GM12878 (cell line): Measurements from ENCODE around the gene OTOP3. TPM values are rescaled to one million over a fixed set of nuclear protein-coding genes. Genes with fewer than 3 reads are reported as not detected.

ENCODE experiments used
- ATAC-seq: fragments of 200-7000 bp; cut with Tn5 transposase; 3 replicates; pipeline ENCODE4 v1.9.1; 2020; ENCODE audit warnings: mild to moderate bottlenecking, moderate library complexity
- BruUV-seq: library from RNA; stranded (reverse); fragments of 400-500 nt; replicated peaks from 2 replicates; lab custom pipeline; 2021; lab: Mats Ljungman, UMichigan
- CTCF ChIA-PET: fragments of 300-600 bp; sonication (Branson Sonifier 250); formaldehyde crosslinking; extraction: SDS; loops from one replicate; lab custom pipeline; 2021; ENCODE audit warnings: inconsistent platforms; lab: Yijun Ruan, JAX
- POLR2A ChIA-PET: fragments of 350-600 bp; formaldehyde crosslinking; extraction: SDS; loops from one replicate; lab custom pipeline; 2021; ENCODE audit warnings: inconsistent platforms; lab: Charles Lee
- RAD21 ChIA-PET: fragments of 300-600 bp; sonication (Branson Sonifier 250); formaldehyde crosslinking; loops from one replicate; lab custom pipeline; 2023; ENCODE audit warnings: antibody characterized with exemption; ENCODE audit not compliant: unreplicated experiment; lab: Charles Lee
- SMC1A ChIA-PET: fragments of 300-600 bp; sonication (Branson Sonifier 250); formaldehyde crosslinking; loops from one replicate; lab custom pipeline; 2023; ENCODE audit not compliant: unreplicated experiment, uncharacterized antibody; lab: Charles Lee
- DNase-seq: peaks from one replicate; pipeline ENCODE4 v3.0.0-alpha.2; 2011; ENCODE audit warnings: low read depth, low spot score
- FAIRE-seq: peaks from 3 replicates; lab custom pipeline; 2011; peaks lifted over from hg19 to GRCh38; lab: Jason Lieb, UNC
- H2AFZ ChIP-seq: 2 replicates; pipeline ENCODE4 v1.6.0; 2011; ENCODE audit warnings: low read depth, low read length, control low read depth; ENCODE audit not compliant: control insufficient read depth
- H3K27ac ChIP-seq: 2 replicates; pipeline ENCODE4 v1.5.1; 2011; ENCODE audit warnings: control low read depth; ENCODE audit not compliant: control insufficient read depth, insufficient read depth
- H3K27me3 ChIP-seq, 2 experiments: replicated peaks in 1 of 2; 2 replicates each; pipeline versions ENCODE4 v1.6.0 to v1.6.1; 2011; ENCODE audit warnings: low read length in 1 of 2; ENCODE audit not compliant: control insufficient read depth in 2 of 2, insufficient read depth in 2 of 2
- H3K36me3 ChIP-seq, 2 experiments: 2 replicates each; pipeline ENCODE4 v1.5.1; 2011; ENCODE audit warnings: low read length in 1 of 2; ENCODE audit not compliant: control insufficient read depth in 2 of 2, insufficient read depth in 2 of 2
- H3K4me1 ChIP-seq: 2 replicates; pipeline ENCODE4 v1.6.1; 2011; ENCODE audit warnings: mild to moderate bottlenecking, low read length, moderate library complexity, mixed read lengths; ENCODE audit not compliant: control insufficient read depth, insufficient read depth
- H3K4me2 ChIP-seq: 2 replicates; pipeline ENCODE4 v1.6.0; 2011; ENCODE audit warnings: control low read depth; ENCODE audit not compliant: control insufficient read depth, insufficient read depth
- H3K4me3 ChIP-seq: fragments of 200-600 bp; sonication (generic); 2 replicates; pipeline ENCODE4 v1.5.1; 2016
- H3K79me2 ChIP-seq: 2 replicates; pipeline ENCODE4 v1.6.0; 2011; ENCODE audit warnings: low read length; ENCODE audit not compliant: control insufficient read depth, insufficient read depth
- H3K9ac ChIP-seq: 2 replicates; pipeline ENCODE4 v1.8.0; 2011; ENCODE audit warnings: low read length, control low read depth, mixed read lengths; ENCODE audit not compliant: control insufficient read depth, insufficient read depth
- H3K9me3 ChIP-seq: replicated peaks from 3 replicates; pipeline ENCODE4 v1.5.1; 2011; ENCODE audit warnings: mild to moderate bottlenecking, low read length; ENCODE audit not compliant: control insufficient read depth, insufficient read depth
- H4K20me1 ChIP-seq: 2 replicates; pipeline ENCODE4 v1.6.0; 2011; ENCODE audit not compliant: control insufficient read depth, insufficient read depth
- BMI1 ChIP-seq: fragments of 450-650 bp; IDR thresholded peaks from 2 replicates; pipeline ENCODE4 v1.6.1; 2016; ENCODE audit warnings: mild to moderate bottlenecking, moderate library complexity, borderline replicate concordance
- JUNB ChIP-seq: IDR thresholded peaks from 2 replicates; pipeline ENCODE4 v1.6.1; 2016; ENCODE audit warnings: antibody characterized with exemption, mild to moderate bottlenecking
- MEF2A ChIP-seq: IDR thresholded peaks from 2 replicates; pipeline ENCODE4 v1.6.1; 2011; ENCODE audit warnings: low read depth, mild to moderate bottlenecking, low read length, moderate library complexity; ENCODE audit not compliant: insufficient read depth
- NR2C1 ChIP-seq: fragments of 450-650 bp; IDR thresholded peaks from 2 replicates; pipeline ENCODE4 v1.6.1; 2017; ENCODE audit warnings: antibody characterized with exemption, mild to moderate bottlenecking, moderate library complexity
- NR2F1 ChIP-seq: fragments of 450-650 bp; conservative IDR thresholded peaks from 2 replicates; pipeline ENCODE4 v1.6.1; 2017; ENCODE audit warnings: mild to moderate bottlenecking
- RCOR1 ChIP-seq: conservative IDR thresholded peaks from 2 replicates; pipeline ENCODE4 v1.6.1; 2012; ENCODE audit warnings: low read depth, low read length, improper control_type of control experiment
- REST ChIP-seq: IDR thresholded peaks from 2 replicates; pipeline ENCODE4 v1.6.1; 2012; ENCODE audit warnings: mild to moderate bottlenecking, low read depth, low read length
- TCF7 ChIP-seq: IDR thresholded peaks from 2 replicates; pipeline ENCODE4 v1.6.1; 2014; ENCODE audit warnings: antibody characterized with exemption, borderline replicate concordance
- ZSCAN29 ChIP-seq: fragments of 450-650 bp; IDR thresholded peaks from 2 replicates; pipeline ENCODE4 v1.6.1; 2017; ENCODE audit warnings: mild to moderate bottlenecking, moderate library complexity
- WGBS: methylation state at CpG from one replicate; pipeline ENCODE4 v1.1.6; 2016; ENCODE audit warnings: low lambda C conversion rate; ENCODE audit not compliant: insufficient replicate concordance, insufficient coverage; ENCODE audit errors: missing lambda C conversion rate; 5-methylcytosine and 5-hydroxymethylcytosine counted together
- in situ Hi-C: fragments of 300-500 bp; cut with MboI; formaldehyde crosslinking; loops from 9 replicates; pipeline ENCODE4 v1.14.3; 2018; ENCODE audit warnings: mixed read lengths
- intact Hi-C: fragments of 100-400 bp; cut with micrococcal nuclease; formaldehyde crosslinking; loops from one replicate; pipeline ENCODE4 v1.14.2; 2022; ENCODE audit not compliant: unreplicated experiment
- polyA plus RNA-seq, 11 experiments: library from polyadenylated mRNA; depleted of rRNA in 4 of 11; unstranded in 6 of 11; stranded (reverse) in 5 of 11; fragments of >200 nt; fragmentation: Nextera tagmentation in 4 of 11; fragmentation: Illumina TruSeq in 1 of 11; extraction: Ambion mirVana in 4 of 11; extraction: Trizol in 1 of 11; gene quantifications; 1 replicate in 1 of 11; 2 replicates in 10 of 11; pipeline versions ENCODE4 v1.2.1 to v1.2.3, GENCODE V29; 2011 to 2016; ENCODE audit warnings: inconsistent platforms in 2 of 11, missing spikeins in 2 of 11, low read depth in 1 of 11
- total RNA-seq, 4 experiments: library from RNA; depleted of rRNA in 3 of 4; stranded (reverse); fragments of >200 nt in 3 of 4; fragmentation: Illumina TruSeq in 1 of 4; extraction: Trizol in 1 of 4; gene quantifications; 2 replicates each; pipeline versions ENCODE4 v1.2.1 to v1.2.3, GENCODE V29; 2013 to 2021
- TF ChIP-seq, protein P1 (sequence below): fragments of 450-650 bp; IDR thresholded peaks from 2 replicates; pipeline ENCODE4 v1.6.1; 2018; ENCODE audit warnings: mild to moderate bottlenecking, low read depth, moderate library complexity; ENCODE audit not compliant: partially characterized antibody
- TF ChIP-seq, protein P2 (sequence below): IDR thresholded peaks from 2 replicates; pipeline ENCODE4 v1.6.1; 2012; ENCODE audit warnings: low read length, inconsistent platforms
- TF ChIP-seq, protein P3 (sequence below): fragments of 450-650 bp; IDR thresholded peaks from 2 replicates; pipeline ENCODE4 v1.6.1; 2018; ENCODE audit warnings: borderline replicate concordance, mild to moderate bottlenecking; ENCODE audit not compliant: partially characterized antibody

Gene OTOP3
- total and polyA plus RNA-seq, 10 of the 15 experiments (the other 5 are each of a cell fraction or from before 2014, with no cell fraction given): 0.03 to 0.06 TPM; not detected in 8

- ATAC-seq (no peak), FAIRE-seq (no peak), DNase-seq (no peak)
- H3K27ac ChIP-seq: no peak overlapping the region
- no peaks in the 10 kb centered on the region for H3K27me3 ChIP-seq
- H4K20me1 ChIP-seq: no peaks in the 10 kb centered on the region
- SMC1A ChIA-PET: interaction anchor here (1.1 to 1.7 kb wide), 2 partner anchors 9 to 17 kb away, joined by 3 to 4 read pairs; partner anchors contain the start of genes CDR2L and MRPL58
- no peak overlapping the region for H3K9ac ChIP-seq
- H3K36me3 ChIP-seq: no peaks in the 10 kb centered on the region
- H3K9me3 ChIP-seq: no peaks in the 10 kb centered on the region
- CTCF ChIA-PET: interaction anchor here (1.6 to 4.4 kb wide), 2 partner anchors 16 to 35 kb away, joined by 4 to 21 read pairs; no protein-coding TSS in a partner anchor
- in situ Hi-C loops (no loop called here), intact Hi-C loops (no loop called here)
- POLR2A ChIA-PET: interaction anchor here (0.7 kb wide), 1 partner anchor 10 kb away, joined by 4 read pairs; no protein-coding TSS in a partner anchor
- no TSS peak for BruUV-seq
- no peak overlapping the region for H2AFZ ChIP-seq
- RAD21 ChIA-PET: no interaction called here
- no peaks in the 10 kb centered on the region for H3K79me2 ChIP-seq
- H3K4me3 ChIP-seq: no peak overlapping the region
- no peaks in the 10 kb centered on the region for H3K4me1 ChIP-seq
- no peak overlapping the region for H3K4me2 ChIP-seq
- 24% methylated on average over 5 of the region's 5 CpGs for WGBS
- no peak for TF ChIP-seq JUNB
- no peak for TF ChIP-seq REST
- TF ChIP-seq RCOR1: no peak
- TF ChIP-seq NR2C1: no peak
- TF ChIP-seq, protein P1, sequence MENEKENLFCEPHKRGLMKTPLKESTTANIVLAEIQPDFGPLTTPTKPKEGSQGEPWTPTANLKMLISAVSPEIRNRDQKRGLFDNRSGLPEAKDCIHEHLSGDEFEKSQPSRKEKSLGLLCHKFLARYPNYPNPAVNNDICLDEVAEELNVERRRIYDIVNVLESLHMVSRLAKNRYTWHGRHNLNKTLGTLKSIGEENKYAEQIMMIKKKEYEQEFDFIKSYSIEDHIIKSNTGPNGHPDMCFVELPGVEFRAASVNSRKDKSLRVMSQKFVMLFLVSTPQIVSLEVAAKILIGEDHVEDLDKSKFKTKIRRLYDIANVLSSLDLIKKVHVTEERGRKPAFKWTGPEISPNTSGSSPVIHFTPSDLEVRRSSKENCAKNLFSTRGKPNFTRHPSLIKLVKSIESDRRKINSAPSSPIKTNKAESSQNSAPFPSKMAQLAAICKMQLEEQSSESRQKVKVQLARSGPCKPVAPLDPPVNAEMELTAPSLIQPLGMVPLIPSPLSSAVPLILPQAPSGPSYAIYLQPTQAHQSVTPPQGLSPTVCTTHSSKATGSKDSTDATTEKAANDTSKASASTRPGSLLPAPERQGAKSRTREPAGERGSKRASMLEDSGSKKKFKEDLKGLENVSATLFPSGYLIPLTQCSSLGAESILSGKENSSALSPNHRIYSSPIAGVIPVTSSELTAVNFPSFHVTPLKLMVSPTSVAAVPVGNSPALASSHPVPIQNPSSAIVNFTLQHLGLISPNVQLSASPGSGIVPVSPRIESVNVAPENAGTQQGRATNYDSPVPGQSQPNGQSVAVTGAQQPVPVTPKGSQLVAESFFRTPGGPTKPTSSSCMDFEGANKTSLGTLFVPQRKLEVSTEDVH: no peak
- no peak for TF ChIP-seq TCF7
- TF ChIP-seq, protein P2, sequence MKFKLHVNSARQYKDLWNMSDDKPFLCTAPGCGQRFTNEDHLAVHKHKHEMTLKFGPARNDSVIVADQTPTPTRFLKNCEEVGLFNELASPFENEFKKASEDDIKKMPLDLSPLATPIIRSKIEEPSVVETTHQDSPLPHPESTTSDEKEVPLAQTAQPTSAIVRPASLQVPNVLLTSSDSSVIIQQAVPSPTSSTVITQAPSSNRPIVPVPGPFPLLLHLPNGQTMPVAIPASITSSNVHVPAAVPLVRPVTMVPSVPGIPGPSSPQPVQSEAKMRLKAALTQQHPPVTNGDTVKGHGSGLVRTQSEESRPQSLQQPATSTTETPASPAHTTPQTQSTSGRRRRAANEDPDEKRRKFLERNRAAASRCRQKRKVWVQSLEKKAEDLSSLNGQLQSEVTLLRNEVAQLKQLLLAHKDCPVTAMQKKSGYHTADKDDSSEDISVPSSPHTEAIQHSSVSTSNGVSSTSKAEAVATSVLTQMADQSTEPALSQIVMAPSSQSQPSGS: no peak
- no peak for TF ChIP-seq BMI1
- TF ChIP-seq, protein P3, sequence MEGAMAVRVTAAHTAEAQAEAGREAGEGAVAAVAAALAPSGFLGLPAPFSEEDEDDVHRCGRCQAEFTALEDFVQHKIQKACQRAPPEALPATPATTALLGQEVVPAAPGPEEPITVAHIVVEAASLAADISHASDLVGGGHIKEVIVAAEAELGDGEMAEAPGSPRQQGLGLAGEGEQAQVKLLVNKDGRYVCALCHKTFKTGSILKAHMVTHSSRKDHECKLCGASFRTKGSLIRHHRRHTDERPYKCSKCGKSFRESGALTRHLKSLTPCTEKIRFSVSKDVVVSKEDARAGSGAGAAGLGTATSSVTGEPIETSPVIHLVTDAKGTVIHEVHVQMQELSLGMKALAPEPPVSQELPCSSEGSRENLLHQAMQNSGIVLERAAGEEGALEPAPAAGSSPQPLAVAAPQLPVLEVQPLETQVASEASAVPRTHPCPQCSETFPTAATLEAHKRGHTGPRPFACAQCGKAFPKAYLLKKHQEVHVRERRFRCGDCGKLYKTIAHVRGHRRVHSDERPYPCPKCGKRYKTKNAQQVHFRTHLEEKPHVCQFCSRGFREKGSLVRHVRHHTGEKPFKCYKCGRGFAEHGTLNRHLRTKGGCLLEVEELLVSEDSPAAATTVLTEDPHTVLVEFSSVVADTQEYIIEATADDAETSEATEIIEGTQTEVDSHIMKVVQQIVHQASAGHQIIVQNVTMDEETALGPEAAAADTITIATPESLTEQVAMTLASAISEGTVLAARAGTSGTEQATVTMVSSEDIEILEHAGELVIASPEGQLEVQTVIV: no peak
- TF ChIP-seq ZSCAN29: no peak
- TF ChIP-seq MEF2A: no peak
- TF ChIP-seq NR2F1: no peak
Measured at GRCh38 chr17:74995847-74996246, 60.1 kb downstream of the OTOP3 start.
